HAP-1 (cell line): ENCODE measurements around the gene GPR150.

Experiments
- DNase-seq, 2 experiments: peaks; one replicate each; pipeline ENCODE4 v3.0.0-alpha.2; 2016 to 2020; ENCODE audit warnings: low spot score in 2 of 2
- H3K27me3 ChIP-seq: fragments of 250-450 bp; sonication (Bioruptor Pico); 2 replicates; pipeline ENCODE4 v1.5.1; 2020; ENCODE audit warnings: low read depth, mild to moderate bottlenecking, moderate library complexity
- H3K36me3 ChIP-seq: fragments of 250-450 bp; sonication (Bioruptor Pico); replicated peaks from 2 replicates; pipeline ENCODE4 v1.5.1; 2020; ENCODE audit warnings: mild to moderate bottlenecking
- H3K4me1 ChIP-seq: fragments of 250-450 bp; sonication (Bioruptor Pico); 2 replicates; pipeline ENCODE4 v1.5.1; 2020; ENCODE audit warnings: mild to moderate bottlenecking
- H3K4me3 ChIP-seq: fragments of 250-450 bp; sonication (Bioruptor Pico); 2 replicates; pipeline ENCODE4 v1.5.1; 2020; ENCODE audit warnings: mild to moderate bottlenecking, moderate library complexity
- H3K9me3 ChIP-seq: fragments of 250-450 bp; sonication (Bioruptor Pico); 2 replicates; pipeline ENCODE4 v1.5.1; 2020; ENCODE audit warnings: mild to moderate bottlenecking, moderate library complexity
- in situ Hi-C: fragments of 300-500 bp; cut with MboI; formaldehyde crosslinking; loops from 3 replicates; pipeline ENCODE4 v1.14.3; 2020; ENCODE audit warnings: low sequenced_read_pairs, inconsistent platforms, mixed read lengths

The GPR150 gene

DNA sequence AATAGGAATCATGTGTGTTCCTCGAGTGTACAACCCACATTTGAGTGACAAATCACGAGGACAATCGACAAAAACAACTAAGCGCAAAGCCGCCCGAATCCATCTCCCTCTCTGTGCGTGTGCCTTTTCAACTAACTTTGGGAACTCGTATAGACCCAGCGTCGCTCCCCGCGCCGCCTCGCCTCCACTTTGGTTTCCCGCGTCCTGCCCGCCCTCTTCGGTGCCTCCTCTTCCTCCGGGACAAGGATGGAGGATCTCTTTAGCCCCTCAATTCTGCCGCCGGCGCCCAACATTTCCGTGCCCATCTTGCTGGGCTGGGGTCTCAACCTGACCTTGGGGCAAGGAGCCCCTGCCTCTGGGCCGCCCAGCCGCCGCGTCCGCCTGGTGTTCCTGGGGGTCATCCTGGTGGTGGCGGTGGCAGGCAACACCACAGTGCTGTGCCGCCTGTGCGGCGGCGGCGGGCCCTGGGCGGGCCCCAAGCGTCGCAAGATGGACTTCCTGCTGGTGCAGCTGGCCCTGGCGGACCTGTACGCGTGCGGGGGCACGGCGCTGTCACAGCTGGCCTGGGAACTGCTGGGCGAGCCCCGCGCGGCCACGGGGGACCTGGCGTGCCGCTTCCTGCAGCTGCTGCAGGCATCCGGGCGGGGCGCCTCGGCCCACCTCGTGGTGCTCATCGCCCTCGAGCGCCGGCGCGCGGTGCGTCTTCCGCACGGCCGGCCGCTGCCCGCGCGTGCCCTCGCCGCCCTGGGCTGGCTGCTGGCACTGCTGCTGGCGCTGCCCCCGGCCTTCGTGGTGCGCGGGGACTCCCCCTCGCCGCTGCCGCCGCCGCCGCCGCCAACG is at the start of gene GPR150:
Gene GPR150, plus strand, starts transcription at position 58 of the 840 bp plus-strand sequence. Its CDS starts 189 bp downstream, at position 247.
- H3K27me3 ChIP-seq: no peaks in the 10 kb centered on the region
- in situ Hi-C loops: no loop called here
- H3K9me3 ChIP-seq: no peaks in the 10 kb centered on the region
- no peaks in the 10 kb centered on the region for H3K36me3 ChIP-seq
- DNase-seq: no peak
- H3K4me3 ChIP-seq: no peak within 1 kb of the TSS
- H3K4me1 ChIP-seq: no peaks in the 10 kb centered on the region

- no peak for DNase-seq
- in situ Hi-C loops: no loop called here
- Histone ChIP-seq H3K4me1 (no peaks in the 10 kb centered on the region), H3K36me3 (peaks cover 14% of the 10 kb centered on the region), H3K27me3 (no peaks in the 10 kb centered on the region), H3K4me3 (no peak overlapping the region), H3K9me3 (no peaks in the 10 kb centered on the region)
These were observed 47.9 kb upstream of the GPR150 start for GRCh38 chr5:95572016-95572415.

DNA sequence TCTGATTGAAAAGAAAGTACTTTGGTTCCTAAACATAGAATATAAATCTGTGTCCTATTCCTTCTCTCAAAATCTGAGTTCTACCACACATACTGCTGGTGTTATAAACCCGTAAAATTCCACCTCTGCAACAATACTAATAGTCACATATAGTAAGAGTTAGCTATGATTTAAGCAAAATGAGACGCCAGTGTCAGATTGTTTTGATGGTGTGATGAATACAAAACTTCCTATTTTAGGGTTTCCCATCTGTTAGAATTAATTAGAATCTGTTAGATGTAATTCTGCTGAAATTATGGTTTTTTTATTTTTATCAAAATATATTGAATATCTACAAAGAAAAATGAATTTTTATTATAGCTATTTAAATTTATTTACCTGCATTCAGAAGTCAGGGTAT is 38.3 kb upstream of the GPR150 start:
- H3K36me3 ChIP-seq: no peaks in the 10 kb centered on the region
- no peaks in the 10 kb centered on the region for H3K4me1 ChIP-seq
- no peaks in the 10 kb centered on the region for H3K27me3 ChIP-seq
- H3K4me3 ChIP-seq: no peak overlapping the region
- DNase-seq: no peak
- in situ Hi-C loops: no loop called here
- no peaks in the 10 kb centered on the region for H3K9me3 ChIP-seq

DNA sequence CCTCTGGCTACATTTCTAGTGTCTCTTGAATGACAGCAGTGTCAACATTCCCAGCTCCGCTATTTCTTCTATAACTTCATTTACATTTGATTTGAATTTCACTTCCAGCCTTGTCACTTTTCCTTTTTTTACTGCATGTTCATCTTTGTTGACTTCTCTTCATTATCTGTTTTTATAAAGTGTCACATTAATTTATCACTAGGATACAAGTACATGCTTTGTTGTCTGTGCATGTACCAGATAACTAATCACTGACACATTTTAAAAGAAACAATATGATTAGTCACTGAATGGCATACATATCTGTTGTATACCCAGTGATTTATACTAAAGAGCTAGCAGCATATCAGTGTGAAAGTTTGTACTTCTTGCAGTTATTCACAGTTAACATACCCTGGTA is 35.9 kb upstream of the GPR150 start:
- no peaks in the 10 kb centered on the region for H3K4me1 ChIP-seq
- DNase-seq: no peak
- H3K9me3 ChIP-seq: no peaks in the 10 kb centered on the region
- in situ Hi-C loops: no loop called here
- H3K27me3 ChIP-seq: no peaks in the 10 kb centered on the region
- H3K36me3 ChIP-seq: no peaks in the 10 kb centered on the region
- no peak overlapping the region for H3K4me3 ChIP-seq

DNA sequence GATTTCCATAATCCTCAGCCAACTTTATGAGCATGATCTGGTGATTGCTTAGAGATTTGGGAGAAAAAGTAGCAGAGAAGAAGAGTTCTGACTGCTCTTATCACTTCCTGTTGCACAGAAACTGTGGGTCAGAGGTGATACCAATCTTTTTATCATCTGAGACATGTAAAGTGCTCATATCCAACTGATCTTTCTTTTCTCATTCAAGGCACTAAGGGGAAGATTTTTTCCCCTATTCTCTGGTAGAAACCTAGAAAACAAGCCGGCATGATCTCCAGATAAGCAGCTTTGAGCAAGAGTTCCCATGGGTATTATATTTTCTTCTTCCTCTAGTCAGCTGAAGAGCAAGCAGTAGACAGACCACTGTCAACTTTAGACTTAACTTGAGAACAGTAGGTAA is 29.0 kb upstream of the GPR150 start:
- Histone ChIP-seq H3K4me1 (no peaks in the 10 kb centered on the region), H3K4me3 (no peak overlapping the region), H3K36me3 (no peaks in the 10 kb centered on the region; the same call in 1 of the 2 replicates), H3K27me3 (no peaks in the 10 kb centered on the region), H3K9me3 (no peaks in the 10 kb centered on the region)
- no peak for DNase-seq
- in situ Hi-C loops: no loop called here

DNA sequence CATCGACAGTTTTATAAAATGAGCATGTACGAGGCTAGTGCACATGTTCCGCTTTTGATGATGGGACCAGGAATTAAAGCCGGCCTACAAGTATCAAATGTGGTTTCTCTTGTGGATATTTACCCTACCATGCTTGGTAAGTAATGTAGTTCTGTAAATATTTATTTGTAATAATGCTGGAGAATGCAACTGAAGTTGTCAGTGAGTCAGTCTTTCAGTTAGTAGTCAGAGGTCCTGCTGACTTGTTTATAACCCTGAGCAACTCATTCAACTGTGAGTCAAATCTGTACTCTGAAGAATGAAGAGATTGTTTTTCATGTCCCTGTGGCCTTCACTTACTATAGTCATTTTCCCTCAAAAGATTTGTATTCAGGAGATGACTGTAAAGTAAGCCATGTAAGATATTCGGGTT is 28.4 kb upstream of the GPR150 start:
- Histone ChIP-seq H3K27me3 (no peaks in the 10 kb centered on the region), H3K4me1 (no peaks in the 10 kb centered on the region), H3K36me3 (no peaks in the 10 kb centered on the region; the same call in 1 of the 2 replicates), H3K4me3 (no peak overlapping the region), H3K9me3 (no peaks in the 10 kb centered on the region)
- in situ Hi-C loops: no loop called here
- no peak for DNase-seq

DNA sequence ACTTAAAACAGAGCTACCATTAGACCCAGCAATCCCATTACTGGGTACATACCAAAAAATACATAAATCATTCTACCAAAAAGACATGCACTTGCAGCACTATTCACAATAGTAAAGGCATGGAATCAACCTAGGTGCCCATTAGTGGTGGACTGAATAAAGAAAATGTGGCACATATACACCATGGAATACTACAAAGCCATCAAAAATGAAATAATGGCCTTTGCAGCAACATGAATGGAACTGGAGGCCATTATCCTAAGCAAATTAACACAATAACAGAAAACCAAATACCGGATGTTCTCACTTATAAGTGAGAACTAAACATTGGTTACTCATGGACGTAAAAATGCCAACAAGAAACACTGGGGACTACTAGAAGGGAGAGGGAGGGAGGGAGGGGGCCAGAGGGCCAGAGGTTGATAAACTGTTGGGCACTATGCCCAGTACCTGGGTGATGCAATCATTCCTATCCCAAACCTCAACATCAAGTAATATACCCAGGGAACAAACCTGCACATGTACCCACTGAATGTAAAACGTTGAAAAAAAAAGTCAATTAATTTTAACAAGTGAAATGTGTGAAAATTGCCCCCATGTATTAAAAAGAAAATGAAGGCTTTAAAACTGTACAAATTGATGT is 24.5 kb upstream of the GPR150 start:
- no peak for DNase-seq
- no peak overlapping the region for H3K4me3 ChIP-seq
- H3K4me1 ChIP-seq: no peaks in the 10 kb centered on the region
- no peaks in the 10 kb centered on the region for H3K27me3 ChIP-seq
- no peaks in the 10 kb centered on the region; the same call in 1 of the 2 replicates for H3K36me3 ChIP-seq
- in situ Hi-C loops: no loop called here
- no peaks in the 10 kb centered on the region for H3K9me3 ChIP-seq

GRCh38 chr5:95599252-95599651 is 20.6 kb upstream of the GPR150 start:
- Histone ChIP-seq H3K9me3 (no peaks in the 10 kb centered on the region), H3K27me3 (no peaks in the 10 kb centered on the region), H3K4me3 (no peak overlapping the region), H3K36me3 (no peaks in the 10 kb centered on the region; the same call in 1 of the 2 replicates), H3K4me1 (no peaks in the 10 kb centered on the region)
- DNase-seq: no peak
- in situ Hi-C loops: no loop called here

DNA sequence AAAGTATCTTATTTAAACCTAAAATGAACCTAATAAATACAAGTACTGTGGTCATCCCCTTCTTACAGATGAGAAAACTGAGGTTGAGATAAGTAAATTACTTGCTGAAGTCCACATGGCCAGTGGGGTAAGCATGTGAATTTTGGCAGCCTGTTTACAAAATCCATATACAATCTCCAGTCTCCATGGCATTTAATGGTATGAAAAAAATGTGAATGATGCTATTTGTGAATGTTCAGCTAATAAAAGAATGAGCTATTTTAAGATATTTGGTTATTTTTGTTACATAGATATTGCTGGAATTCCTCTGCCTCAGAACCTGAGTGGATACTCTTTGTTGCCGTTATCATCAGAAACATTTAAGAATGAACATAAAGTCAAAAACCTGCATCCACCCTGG is 19.3 kb upstream of the GPR150 start:
- Histone ChIP-seq H3K9me3 (no peaks in the 10 kb centered on the region), H3K4me1 (no peaks in the 10 kb centered on the region), H3K27me3 (no peaks in the 10 kb centered on the region), H3K4me3 (no peak overlapping the region), H3K36me3 (no peaks in the 10 kb centered on the region)
- no peak for DNase-seq
- in situ Hi-C loops: no loop called here

GRCh38 chr5:95605786-95606185 is 14.1 kb upstream of the GPR150 start:
- H3K4me1 ChIP-seq: no peaks in the 10 kb centered on the region; the same call in 1 of the 2 replicates
- in situ Hi-C loops: no loop called here
- H3K27me3 ChIP-seq: no peaks in the 10 kb centered on the region
- no peaks in the 10 kb centered on the region for H3K36me3 ChIP-seq
- DNase-seq: no peak
- H3K9me3 ChIP-seq: no peaks in the 10 kb centered on the region
- H3K4me3 ChIP-seq: no peak overlapping the region

DNA sequence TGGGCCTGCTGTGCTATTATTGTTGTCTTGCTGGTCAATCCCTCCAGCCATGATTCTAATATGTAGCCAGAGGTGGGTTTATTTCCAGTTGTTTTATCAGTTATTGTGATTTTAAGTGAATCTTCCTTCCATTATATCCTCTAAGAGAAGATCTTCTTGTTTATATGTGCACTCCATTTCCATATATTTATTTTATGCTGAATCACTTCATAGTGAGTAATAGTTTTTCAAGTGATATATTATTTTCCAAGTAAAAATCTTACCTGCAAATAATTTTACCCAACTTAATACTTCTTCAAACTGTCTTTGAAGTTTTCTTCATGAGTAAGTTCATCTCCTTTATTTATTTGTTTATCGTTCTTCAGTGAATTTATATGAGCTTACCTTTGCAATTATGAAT is 13.5 kb upstream of the GPR150 start:
- Histone ChIP-seq H3K9me3 (no peaks in the 10 kb centered on the region), H3K4me1 (no peaks in the 10 kb centered on the region; the same call in 1 of the 2 replicates), H3K4me3 (no peak overlapping the region), H3K36me3 (no peaks in the 10 kb centered on the region), H3K27me3 (no peaks in the 10 kb centered on the region)
- no peak for DNase-seq
- in situ Hi-C loops: no loop called here

DNA sequence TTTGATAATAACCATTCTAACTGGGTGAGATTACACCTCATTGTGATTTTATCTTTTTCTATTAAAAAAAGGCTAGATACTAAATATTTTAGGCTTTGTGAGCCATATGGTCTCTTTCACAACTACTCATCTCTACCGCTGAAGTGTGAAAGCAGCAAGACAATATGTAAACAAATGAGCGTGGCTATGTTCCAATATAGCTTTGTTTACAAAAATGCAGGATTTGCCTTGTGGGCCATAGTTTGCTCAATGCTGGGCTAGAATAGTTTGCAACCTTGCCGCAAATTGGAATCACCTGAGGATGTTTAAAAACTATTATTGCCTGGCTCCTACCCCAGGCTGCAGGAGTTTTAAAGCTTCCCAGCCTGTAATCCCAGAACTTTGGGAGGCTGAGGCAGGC is 10.2 kb upstream of the GPR150 start:
- no peaks in the 10 kb centered on the region for H3K27me3 ChIP-seq
- no peaks in the 10 kb centered on the region; the same call in 1 of the 2 replicates for H3K4me1 ChIP-seq
- H3K4me3 ChIP-seq: no peak overlapping the region
- H3K36me3 ChIP-seq: no peaks in the 10 kb centered on the region
- H3K9me3 ChIP-seq: peaks cover 3% of the 10 kb centered on the region; the same call in 1 of the 2 replicates
- in situ Hi-C loops: no loop called here
- DNase-seq: no peak

DNA sequence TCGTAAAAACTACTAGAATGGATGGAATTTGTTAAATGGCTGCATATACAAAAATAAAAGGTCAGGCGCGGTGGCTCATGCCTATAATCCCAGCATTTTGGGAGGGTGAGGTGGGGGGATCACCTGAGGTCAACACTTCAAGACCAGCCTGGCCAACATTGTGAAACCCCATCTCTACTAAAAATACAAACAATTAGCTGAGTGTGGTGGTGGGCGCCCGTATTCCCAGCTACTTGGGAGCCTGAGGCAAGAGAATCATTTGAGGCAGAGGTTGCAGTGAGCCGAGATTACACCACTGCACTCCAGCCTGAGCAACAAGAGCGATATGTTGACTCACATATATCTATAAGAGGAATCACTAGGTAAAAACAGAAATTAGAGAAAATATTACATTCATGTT is 9.3 kb upstream of the GPR150 start:
- in situ Hi-C loops: no loop called here
- Histone ChIP-seq H3K9me3 (peaks cover 3% of the 10 kb centered on the region; the same call in 1 of the 2 replicates), H3K36me3 (no peaks in the 10 kb centered on the region), H3K27me3 (no peaks in the 10 kb centered on the region), H3K4me3 (no peak overlapping the region), H3K4me1 (no peaks in the 10 kb centered on the region; the same call in 1 of the 2 replicates)
- peak in 1 of 2 experiments; percentile 43 for DNase-seq

GRCh38 chr5:95611396-95611795 is 8.5 kb upstream of the GPR150 start:
- in situ Hi-C loops: no loop called here
- Histone ChIP-seq H3K27me3 (no peaks in the 10 kb centered on the region), H3K4me1 (no peaks in the 10 kb centered on the region; the same call in 1 of the 2 replicates), H3K9me3 (peaks cover 3% of the 10 kb centered on the region; the same call in 1 of the 2 replicates), H3K36me3 (no peaks in the 10 kb centered on the region), H3K4me3 (no peak overlapping the region)
- DNase-seq: no peak
